ENCODE results near the gene TMEM200A. TPM values are rescaled to one million over a fixed set of nuclear protein-coding genes. Genes with fewer than 3 reads are reported as not detected.

TMEM200A gene
- total RNA-seq, 1 donor = 43.1 TPM

DNA sequence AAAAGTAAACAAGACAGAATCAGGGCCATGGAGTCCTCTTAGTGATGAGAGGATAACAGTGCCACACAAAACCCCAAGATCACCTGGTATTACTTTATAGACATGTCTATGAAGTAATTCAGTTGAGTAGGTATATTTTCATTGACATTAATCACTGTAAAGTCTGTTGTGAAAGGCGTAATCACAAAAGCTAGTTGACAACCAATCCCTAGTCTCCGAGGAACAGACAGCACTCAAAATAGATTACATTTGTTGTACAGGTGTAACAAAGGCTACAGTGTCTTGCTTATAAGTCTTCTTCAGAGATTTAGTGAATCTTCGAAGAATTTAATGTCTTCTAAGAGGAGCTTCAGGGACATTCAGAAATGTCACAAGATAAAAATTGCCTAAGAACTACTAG lies 120.1 kb downstream of the TMEM200A start:
- H3K4me2 ChIP-seq (ENCODE audit: insufficient read depth, low read length) = no peak overlapping the region
- no peaks in the 10 kb centered on the region for H3K36me3 ChIP-seq (ENCODE audit: insufficient read depth, low read length)

DNA sequence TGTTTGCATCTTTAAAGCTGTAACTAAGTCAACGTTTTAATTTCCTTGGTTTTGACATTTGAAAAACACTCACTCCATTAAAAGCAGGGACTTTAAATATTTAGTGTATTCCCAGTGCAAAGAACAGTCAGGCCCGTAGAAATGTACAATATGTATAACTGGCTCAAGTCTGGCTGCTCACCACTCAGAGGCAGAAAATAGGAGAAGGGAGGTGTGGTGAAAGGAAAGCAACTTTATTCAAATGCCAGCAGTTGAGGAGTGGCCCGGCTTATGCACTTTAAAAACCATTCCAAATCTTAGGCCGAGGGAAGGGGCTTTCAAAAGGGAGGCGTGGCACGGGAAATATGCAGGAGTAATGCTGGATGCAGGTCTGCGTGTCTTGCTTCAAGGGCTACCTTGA lies 120.6 kb downstream of the TMEM200A start:
- H3K27ac ChIP-seq (ENCODE audit: low read depth, low read length) = no peak overlapping the region
- no peaks in the 10 kb centered on the region for H4K20me1 ChIP-seq (ENCODE audit: insufficient read depth, low read length)
- H3K4me1 ChIP-seq (ENCODE audit: insufficient read depth, low read length) = peaks cover 14% of the 10 kb centered on the region
- no peaks in the 10 kb centered on the region for H3K36me3 ChIP-seq (ENCODE audit: insufficient read depth, low read length)
- no peaks in the 10 kb centered on the region for H3K79me2 ChIP-seq (ENCODE audit: insufficient read depth, low read length)
- H3K4me3 ChIP-seq (ENCODE audit: insufficient read depth, low read length) = no peak overlapping the region
- H3K9me3 ChIP-seq (ENCODE audit: low read depth, low read length) = no peaks in the 10 kb centered on the region
- no peak overlapping the region for H2AFZ ChIP-seq (ENCODE audit: low read length)
- TF ChIP-seq, protein P1, sequence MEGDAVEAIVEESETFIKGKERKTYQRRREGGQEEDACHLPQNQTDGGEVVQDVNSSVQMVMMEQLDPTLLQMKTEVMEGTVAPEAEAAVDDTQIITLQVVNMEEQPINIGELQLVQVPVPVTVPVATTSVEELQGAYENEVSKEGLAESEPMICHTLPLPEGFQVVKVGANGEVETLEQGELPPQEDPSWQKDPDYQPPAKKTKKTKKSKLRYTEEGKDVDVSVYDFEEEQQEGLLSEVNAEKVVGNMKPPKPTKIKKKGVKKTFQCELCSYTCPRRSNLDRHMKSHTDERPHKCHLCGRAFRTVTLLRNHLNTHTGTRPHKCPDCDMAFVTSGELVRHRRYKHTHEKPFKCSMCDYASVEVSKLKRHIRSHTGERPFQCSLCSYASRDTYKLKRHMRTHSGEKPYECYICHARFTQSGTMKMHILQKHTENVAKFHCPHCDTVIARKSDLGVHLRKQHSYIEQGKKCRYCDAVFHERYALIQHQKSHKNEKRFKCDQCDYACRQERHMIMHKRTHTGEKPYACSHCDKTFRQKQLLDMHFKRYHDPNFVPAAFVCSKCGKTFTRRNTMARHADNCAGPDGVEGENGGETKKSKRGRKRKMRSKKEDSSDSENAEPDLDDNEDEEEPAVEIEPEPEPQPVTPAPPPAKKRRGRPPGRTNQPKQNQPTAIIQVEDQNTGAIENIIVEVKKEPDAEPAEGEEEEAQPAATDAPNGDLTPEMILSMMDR (IDR thresholded peaks at IDR 0.05; ENCODE audit: extremely low read depth, low read depth, low read length) = no peak
- no peak overlapping the region for H3K4me2 ChIP-seq (ENCODE audit: insufficient read depth, low read length)
- no peak for DNase-seq (ENCODE audit: insufficient read length, low spot score, missing footprints)
- no peaks in the 10 kb centered on the region for H3K27me3 ChIP-seq (ENCODE audit: insufficient read depth, low read length)

More for the DNA sequence above, 120.1 kb downstream of the TMEM200A start:
- no peak overlapping the region for H3K27ac ChIP-seq (ENCODE audit: low read depth, low read length)
- no peak overlapping the region for H3K4me3 ChIP-seq (ENCODE audit: insufficient read depth, low read length)
- H2AFZ ChIP-seq (ENCODE audit: low read length) = no peak overlapping the region
- no peaks in the 10 kb centered on the region for H3K79me2 ChIP-seq (ENCODE audit: insufficient read depth, low read length)
- DNase-seq (ENCODE audit: insufficient read length, low spot score, missing footprints) = no peak
- peaks cover 14% of the 10 kb centered on the region for H3K4me1 ChIP-seq (ENCODE audit: insufficient read depth, low read length)
- H4K20me1 ChIP-seq (ENCODE audit: insufficient read depth, low read length) = no peaks in the 10 kb centered on the region
- no peaks in the 10 kb centered on the region for H3K9me3 ChIP-seq (ENCODE audit: low read depth, low read length)
- H3K27me3 ChIP-seq (ENCODE audit: insufficient read depth, low read length) = no peaks in the 10 kb centered on the region
- TF ChIP-seq, protein P1 (IDR thresholded peaks at IDR 0.05; ENCODE audit: extremely low read depth, low read depth, low read length) = no peak

DNA sequence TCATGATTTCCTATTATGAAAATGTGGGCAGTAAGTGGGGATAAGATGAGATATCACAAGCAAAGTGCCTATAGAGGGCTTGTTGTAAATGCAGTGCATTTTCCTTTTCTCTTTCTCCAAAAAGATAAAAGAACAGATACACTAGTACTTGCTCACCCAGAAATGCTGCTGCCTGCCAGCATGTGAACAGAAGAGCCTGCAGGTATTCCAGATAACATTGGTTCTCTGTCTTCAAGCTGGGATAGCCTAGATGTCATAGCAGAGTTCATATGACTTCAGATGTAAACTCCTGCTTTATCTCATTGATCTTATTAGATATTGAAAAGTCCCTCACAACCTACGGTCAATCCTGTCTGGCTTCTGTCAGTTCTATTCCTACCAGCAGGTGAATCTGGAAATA lies 123.7 kb downstream of the TMEM200A start:
- H3K79me2 ChIP-seq (ENCODE audit: insufficient read depth, low read length) = no peaks in the 10 kb centered on the region
- H4K20me1 ChIP-seq (ENCODE audit: insufficient read depth, low read length) = no peaks in the 10 kb centered on the region
- no peak for DNase-seq (ENCODE audit: insufficient read length, low spot score, missing footprints)

More for the DNA sequence above, 123.7 kb downstream of the TMEM200A start:
- H3K4me3 ChIP-seq (ENCODE audit: insufficient read depth, low read length) = no peak overlapping the region
- no peaks in the 10 kb centered on the region for H3K27me3 ChIP-seq (ENCODE audit: insufficient read depth, low read length)
- H3K9me3 ChIP-seq (ENCODE audit: low read depth, low read length) = no peaks in the 10 kb centered on the region
- H3K4me2 ChIP-seq (ENCODE audit: insufficient read depth, low read length) = no peak overlapping the region
- no peaks in the 10 kb centered on the region for H3K36me3 ChIP-seq (ENCODE audit: insufficient read depth, low read length)
- no peak overlapping the region for H3K27ac ChIP-seq (ENCODE audit: low read depth, low read length)
- H2AFZ ChIP-seq (ENCODE audit: low read length) = no peak overlapping the region
- no peaks in the 10 kb centered on the region for H3K4me1 ChIP-seq (ENCODE audit: insufficient read depth, low read length)
- TF ChIP-seq, protein P1 (IDR thresholded peaks at IDR 0.05; ENCODE audit: extremely low read depth, low read depth, low read length) = no peak

Other genes starting within 250 kb of the TMEM200A start
- 0.72 and 3.5 TPM in 2 replicates for gene SAMD3, start 143.1 kb upstream of the TMEM200A start, total RNA-seq

All from osteoblast (primary cell).